Coronary artery (tissue), 2 donors: ENCODE measurements around the gene CERS6.

Experiments
- DNase-seq: peaks from one replicate; pipeline ENCODE4 v3.0.0-alpha.2; 2017; ENCODE audit warnings: low spot score
- H3K27ac ChIP-seq, 2 donors: fragments of 200-600 bp; sonication (generic); one replicate each; pipeline ENCODE4 v1.5.1; 2016 to 2019
- H3K4me3 ChIP-seq: fragments of 200-600 bp; sonication (generic); 2 replicates; pipeline ENCODE4 v1.5.1; 2016; ENCODE audit warnings: mild to moderate bottlenecking, moderate library complexity
- CTCF ChIP-seq: fragments of 200-600 bp; sonication (generic); IDR thresholded peaks from one replicate; pipeline ENCODE4 v1.5.1; 2019; ENCODE audit warnings: antibody characterized with exemption

The CERS6 gene

GRCh38 chr2:168633895-168634294, 177.8 kb downstream of the CERS6 start:
- no peak for TF ChIP-seq CTCF
- DNase-seq = no peak
- Histone ChIP-seq H3K4me3 (no peak overlapping the region), H3K27ac (peak overlapping the region; percentile 50 to 66)

- Histone ChIP-seq H3K4me3 (peak overlapping the region; percentile 10), H3K27ac (peak overlapping the region; percentile 5 to 50)
- DNase-seq = no peak
- TF ChIP-seq CTCF = no peak
Observed at GRCh38 chr2:168635065-168635577, 179.0 kb downstream of the CERS6 start.

- TF ChIP-seq CTCF = no peak
- H3K27ac ChIP-seq = peak overlapping the region in 1 of 2 donors; percentile 53
- DNase-seq = no peak
- no peak overlapping the region for H3K4me3 ChIP-seq
Observed at GRCh38 chr2:168639018-168639417, 182.9 kb downstream of the CERS6 start.

GRCh38 chr2:168639441-168639898, 183.4 kb downstream of the CERS6 start:
- DNase-seq = no peak
- peak overlapping the region; percentile 16 for H3K4me3 ChIP-seq
- no peak for TF ChIP-seq CTCF
- H3K27ac ChIP-seq = peak overlapping the region in 1 of 2 donors; percentile 53

- no peak overlapping the region for H3K4me3 ChIP-seq
- no peak for DNase-seq
- H3K27ac ChIP-seq = peak overlapping the region in 1 of 2 donors; percentile 53
- no peak for TF ChIP-seq CTCF
Observed at GRCh38 chr2:168640039-168640438, 184.0 kb downstream of the CERS6 start.

- Histone ChIP-seq H3K27ac (no peak overlapping the region), H3K4me3 (no peak overlapping the region)
- TF ChIP-seq CTCF = no peak
- DNase-seq = no peak
Observed at GRCh38 chr2:168641636-168642035, 185.6 kb downstream of the CERS6 start.

- Histone ChIP-seq H3K27ac (no peak overlapping the region), H3K4me3 (no peak overlapping the region)
- TF ChIP-seq CTCF = no peak
- no peak for DNase-seq
Observed at GRCh38 chr2:168642873-168643272, 186.8 kb downstream of the CERS6 start.
